ENCODE measurements around the gene INF2.
"Not testable (repeated sequence)": the region's sequence is repeated elsewhere in the genome, so short reads cannot be mapped to it uniquely, and the experiment has no call there.

DNA sequence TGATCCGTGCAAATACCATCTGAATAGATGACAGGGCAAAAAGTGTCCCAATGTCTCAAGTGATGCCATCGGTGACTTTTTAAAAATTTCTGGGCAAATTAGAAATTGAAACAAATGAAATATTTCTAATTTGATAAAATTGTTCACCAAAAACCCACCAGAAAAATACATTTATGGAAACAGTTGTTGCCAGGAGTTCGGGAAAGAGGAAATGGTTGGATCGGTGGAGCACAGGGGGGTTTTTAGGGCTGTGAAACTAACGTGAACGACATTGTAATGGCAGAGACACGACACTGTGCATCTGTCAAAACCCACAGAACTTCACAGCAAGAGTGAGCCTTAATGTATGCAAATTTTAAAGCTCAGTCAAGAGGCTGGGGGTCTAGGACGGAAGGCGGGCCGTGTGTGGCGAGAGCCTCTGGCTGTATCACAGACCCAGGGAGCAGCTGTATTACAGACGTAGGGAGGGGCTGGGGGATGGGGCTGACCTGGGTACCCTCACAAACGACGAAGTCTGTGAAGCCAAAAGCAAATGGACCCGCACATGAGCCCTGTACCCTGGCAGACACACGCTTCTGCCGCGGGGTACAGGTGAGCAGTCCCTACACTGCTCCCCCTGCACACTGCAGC, 27.8 kb upstream of the INF2 start:
- TF ChIP-seq, protein P1, sequence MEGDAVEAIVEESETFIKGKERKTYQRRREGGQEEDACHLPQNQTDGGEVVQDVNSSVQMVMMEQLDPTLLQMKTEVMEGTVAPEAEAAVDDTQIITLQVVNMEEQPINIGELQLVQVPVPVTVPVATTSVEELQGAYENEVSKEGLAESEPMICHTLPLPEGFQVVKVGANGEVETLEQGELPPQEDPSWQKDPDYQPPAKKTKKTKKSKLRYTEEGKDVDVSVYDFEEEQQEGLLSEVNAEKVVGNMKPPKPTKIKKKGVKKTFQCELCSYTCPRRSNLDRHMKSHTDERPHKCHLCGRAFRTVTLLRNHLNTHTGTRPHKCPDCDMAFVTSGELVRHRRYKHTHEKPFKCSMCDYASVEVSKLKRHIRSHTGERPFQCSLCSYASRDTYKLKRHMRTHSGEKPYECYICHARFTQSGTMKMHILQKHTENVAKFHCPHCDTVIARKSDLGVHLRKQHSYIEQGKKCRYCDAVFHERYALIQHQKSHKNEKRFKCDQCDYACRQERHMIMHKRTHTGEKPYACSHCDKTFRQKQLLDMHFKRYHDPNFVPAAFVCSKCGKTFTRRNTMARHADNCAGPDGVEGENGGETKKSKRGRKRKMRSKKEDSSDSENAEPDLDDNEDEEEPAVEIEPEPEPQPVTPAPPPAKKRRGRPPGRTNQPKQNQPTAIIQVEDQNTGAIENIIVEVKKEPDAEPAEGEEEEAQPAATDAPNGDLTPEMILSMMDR (conservative IDR thresholded peaks at IDR 0.05; ENCODE audit: low read depth in 2 of 2): not testable (repeated sequence)
- TF ChIP-seq EZH2 (IDR thresholded peaks at IDR 0.05; ENCODE audit: low read depth, unreplicated experiment); POLR2AphosphoS5 (IDR thresholded peaks at IDR 0.05; ENCODE audit: low read depth); CREB1 (CRISPR knock-in tag; IDR thresholded peaks at IDR 0.05; ENCODE audit: low read depth); NANOG (IDR thresholded peaks at IDR 0.05; ENCODE audit: borderline replicate concordance); JUNB (IDR thresholded peaks at IDR 0.05; ENCODE audit: unreplicated experiment); STAT1 (IDR thresholded peaks at IDR 0.05; ENCODE audit: unreplicated experiment); EZH2phosphoT487 (IDR thresholded peaks at IDR 0.05; ENCODE audit: unreplicated experiment); ZNF114 (CRISPR knock-in tag; IDR thresholded peaks at IDR 0.05); ZNF331 (CRISPR knock-in tag; IDR thresholded peaks at IDR 0.05; ENCODE audit: low read depth): not testable (repeated sequence)
- TF ChIP-seq, protein P2, sequence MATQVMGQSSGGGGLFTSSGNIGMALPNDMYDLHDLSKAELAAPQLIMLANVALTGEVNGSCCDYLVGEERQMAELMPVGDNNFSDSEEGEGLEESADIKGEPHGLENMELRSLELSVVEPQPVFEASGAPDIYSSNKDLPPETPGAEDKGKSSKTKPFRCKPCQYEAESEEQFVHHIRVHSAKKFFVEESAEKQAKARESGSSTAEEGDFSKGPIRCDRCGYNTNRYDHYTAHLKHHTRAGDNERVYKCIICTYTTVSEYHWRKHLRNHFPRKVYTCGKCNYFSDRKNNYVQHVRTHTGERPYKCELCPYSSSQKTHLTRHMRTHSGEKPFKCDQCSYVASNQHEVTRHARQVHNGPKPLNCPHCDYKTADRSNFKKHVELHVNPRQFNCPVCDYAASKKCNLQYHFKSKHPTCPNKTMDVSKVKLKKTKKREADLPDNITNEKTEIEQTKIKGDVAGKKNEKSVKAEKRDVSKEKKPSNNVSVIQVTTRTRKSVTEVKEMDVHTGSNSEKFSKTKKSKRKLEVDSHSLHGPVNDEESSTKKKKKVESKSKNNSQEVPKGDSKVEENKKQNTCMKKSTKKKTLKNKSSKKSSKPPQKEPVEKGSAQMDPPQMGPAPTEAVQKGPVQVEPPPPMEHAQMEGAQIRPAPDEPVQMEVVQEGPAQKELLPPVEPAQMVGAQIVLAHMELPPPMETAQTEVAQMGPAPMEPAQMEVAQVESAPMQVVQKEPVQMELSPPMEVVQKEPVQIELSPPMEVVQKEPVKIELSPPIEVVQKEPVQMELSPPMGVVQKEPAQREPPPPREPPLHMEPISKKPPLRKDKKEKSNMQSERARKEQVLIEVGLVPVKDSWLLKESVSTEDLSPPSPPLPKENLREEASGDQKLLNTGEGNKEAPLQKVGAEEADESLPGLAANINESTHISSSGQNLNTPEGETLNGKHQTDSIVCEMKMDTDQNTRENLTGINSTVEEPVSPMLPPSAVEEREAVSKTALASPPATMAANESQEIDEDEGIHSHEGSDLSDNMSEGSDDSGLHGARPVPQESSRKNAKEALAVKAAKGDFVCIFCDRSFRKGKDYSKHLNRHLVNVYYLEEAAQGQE (IDR thresholded peaks at IDR 0.05; ENCODE audit: unreplicated experiment): not testable (repeated sequence)
- TF ChIP-seq, protein P3, sequence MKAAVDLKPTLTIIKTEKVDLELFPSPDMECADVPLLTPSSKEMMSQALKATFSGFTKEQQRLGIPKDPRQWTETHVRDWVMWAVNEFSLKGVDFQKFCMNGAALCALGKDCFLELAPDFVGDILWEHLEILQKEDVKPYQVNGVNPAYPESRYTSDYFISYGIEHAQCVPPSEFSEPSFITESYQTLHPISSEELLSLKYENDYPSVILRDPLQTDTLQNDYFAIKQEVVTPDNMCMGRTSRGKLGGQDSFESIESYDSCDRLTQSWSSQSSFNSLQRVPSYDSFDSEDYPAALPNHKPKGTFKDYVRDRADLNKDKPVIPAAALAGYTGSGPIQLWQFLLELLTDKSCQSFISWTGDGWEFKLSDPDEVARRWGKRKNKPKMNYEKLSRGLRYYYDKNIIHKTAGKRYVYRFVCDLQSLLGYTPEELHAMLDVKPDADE (IDR thresholded peaks at IDR 0.05): not testable (repeated sequence)
- TF ChIP-seq, protein P4, sequence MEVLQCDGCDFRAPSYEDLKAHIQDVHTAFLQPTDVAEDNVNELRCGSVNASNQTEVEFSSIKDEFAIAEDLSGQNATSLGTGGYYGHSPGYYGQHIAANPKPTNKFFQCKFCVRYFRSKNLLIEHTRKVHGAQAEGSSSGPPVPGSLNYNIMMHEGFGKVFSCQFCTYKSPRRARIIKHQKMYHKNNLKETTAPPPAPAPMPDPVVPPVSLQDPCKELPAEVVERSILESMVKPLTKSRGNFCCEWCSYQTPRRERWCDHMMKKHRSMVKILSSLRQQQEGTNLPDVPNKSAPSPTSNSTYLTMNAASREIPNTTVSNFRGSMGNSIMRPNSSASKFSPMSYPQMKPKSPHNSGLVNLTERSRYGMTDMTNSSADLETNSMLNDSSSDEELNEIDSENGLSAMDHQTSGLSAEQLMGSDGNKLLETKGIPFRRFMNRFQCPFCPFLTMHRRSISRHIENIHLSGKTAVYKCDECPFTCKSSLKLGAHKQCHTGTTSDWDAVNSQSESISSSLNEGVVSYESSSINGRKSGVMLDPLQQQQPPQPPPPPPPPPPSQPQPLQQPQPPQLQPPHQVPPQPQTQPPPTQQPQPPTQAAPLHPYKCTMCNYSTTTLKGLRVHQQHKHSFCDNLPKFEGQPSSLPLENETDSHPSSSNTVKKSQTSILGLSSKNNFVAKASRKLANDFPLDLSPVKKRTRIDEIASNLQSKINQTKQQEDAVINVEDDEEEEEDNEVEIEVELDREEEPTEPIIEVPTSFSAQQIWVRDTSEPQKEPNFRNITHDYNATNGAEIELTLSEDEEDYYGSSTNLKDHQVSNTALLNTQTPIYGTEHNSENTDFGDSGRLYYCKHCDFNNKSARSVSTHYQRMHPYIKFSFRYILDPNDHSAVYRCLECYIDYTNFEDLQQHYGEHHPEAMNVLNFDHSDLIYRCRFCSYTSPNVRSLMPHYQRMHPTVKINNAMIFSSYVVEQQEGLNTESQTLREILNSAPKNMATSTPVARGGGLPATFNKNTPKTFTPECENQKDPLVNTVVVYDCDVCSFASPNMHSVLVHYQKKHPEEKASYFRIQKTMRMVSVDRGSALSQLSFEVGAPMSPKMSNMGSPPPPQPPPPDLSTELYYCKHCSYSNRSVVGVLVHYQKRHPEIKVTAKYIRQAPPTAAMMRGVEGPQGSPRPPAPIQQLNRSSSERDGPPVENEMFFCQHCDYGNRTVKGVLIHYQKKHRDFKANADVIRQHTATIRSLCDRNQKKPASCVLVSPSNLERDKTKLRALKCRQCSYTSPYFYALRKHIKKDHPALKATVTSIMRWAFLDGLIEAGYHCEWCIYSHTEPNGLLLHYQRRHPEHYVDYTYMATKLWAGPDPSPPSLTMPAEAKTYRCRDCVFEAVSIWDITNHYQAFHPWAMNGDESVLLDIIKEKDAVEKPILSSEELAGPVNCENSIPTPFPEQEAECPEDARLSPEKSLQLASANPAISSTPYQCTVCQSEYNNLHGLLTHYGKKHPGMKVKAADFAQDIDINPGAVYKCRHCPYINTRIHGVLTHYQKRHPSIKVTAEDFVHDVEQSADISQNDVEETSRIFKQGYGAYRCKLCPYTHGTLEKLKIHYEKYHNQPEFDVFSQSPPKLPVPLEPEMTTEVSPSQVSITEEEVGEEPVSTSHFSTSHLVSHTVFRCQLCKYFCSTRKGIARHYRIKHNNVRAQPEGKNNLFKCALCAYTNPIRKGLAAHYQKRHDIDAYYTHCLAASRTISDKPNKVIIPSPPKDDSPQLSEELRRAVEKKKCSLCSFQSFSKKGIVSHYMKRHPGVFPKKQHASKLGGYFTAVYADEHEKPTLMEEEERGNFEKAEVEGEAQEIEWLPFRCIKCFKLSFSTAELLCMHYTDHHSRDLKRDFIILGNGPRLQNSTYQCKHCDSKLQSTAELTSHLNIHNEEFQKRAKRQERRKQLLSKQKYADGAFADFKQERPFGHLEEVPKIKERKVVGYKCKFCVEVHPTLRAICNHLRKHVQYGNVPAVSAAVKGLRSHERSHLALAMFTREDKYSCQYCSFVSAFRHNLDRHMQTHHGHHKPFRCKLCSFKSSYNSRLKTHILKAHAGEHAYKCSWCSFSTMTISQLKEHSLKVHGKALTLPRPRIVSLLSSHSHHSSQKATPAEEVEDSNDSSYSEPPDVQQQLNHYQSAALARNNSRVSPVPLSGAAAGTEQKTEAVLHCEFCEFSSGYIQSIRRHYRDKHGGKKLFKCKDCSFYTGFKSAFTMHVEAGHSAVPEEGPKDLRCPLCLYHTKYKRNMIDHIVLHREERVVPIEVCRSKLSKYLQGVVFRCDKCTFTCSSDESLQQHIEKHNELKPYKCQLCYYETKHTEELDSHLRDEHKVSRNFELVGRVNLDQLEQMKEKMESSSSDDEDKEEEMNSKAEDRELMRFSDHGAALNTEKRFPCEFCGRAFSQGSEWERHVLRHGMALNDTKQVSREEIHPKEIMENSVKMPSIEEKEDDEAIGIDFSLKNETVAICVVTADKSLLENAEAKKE (CRISPR knock-in tag; IDR thresholded peaks at IDR 0.05): not testable (repeated sequence)
